Skeletal muscle satellite cell (primary cell): ENCODE results near the gene SPTSSB.

Source experiments
- H3K27me3 ChIP-seq: 2 replicates; pipeline ENCODE4 v1.7.0; 2013; ENCODE audit warnings: low read length; ENCODE audit not compliant: control insufficient read depth, insufficient read depth
- H3K36me3 ChIP-seq: 2 replicates; pipeline ENCODE4 v1.7.0; 2013; ENCODE audit warnings: mild to moderate bottlenecking, control low read depth, low read length; ENCODE audit not compliant: insufficient read depth
- H3K4me1 ChIP-seq: 2 replicates; pipeline ENCODE4 v1.7.0; 2013; ENCODE audit warnings: low read length; ENCODE audit not compliant: control insufficient read depth, insufficient read depth
- H3K4me2 ChIP-seq: 2 replicates; pipeline ENCODE4 v1.7.0; 2013; ENCODE audit warnings: mild to moderate bottlenecking, low read length
- H3K4me3 ChIP-seq: 2 replicates; pipeline ENCODE4 v1.7.0; 2013; ENCODE audit warnings: low read length
- H3K9ac ChIP-seq: 2 replicates; pipeline ENCODE4 v1.7.0; 2013; ENCODE audit warnings: mild to moderate bottlenecking, low read depth, low read length, moderate library complexity
- H3K9me3 ChIP-seq: replicated peaks from 2 replicates; pipeline ENCODE4 v1.7.0; 2013; ENCODE audit warnings: mild to moderate bottlenecking, control low read depth, low read length

The SPTSSB gene

GRCh38 chr3:161389445-161390035 lies 18.2 kb upstream of the SPTSSB start:
- H3K4me3 ChIP-seq = no peak overlapping the region

GRCh38 chr3:161388855-161389254 lies 17.5 kb upstream of the SPTSSB start:
- Histone ChIP-seq H3K4me1 (peaks cover 5% of the 10 kb centered on the region), H3K9me3 (no peaks in the 10 kb centered on the region), H3K27me3 (peaks cover 2% of the 10 kb centered on the region), H3K4me2 (no peak overlapping the region), H3K9ac (no peak overlapping the region), H3K4me3 (no peak overlapping the region), H3K36me3 (no peaks in the 10 kb centered on the region)

More at GRCh38 chr3:161389445-161390035, 18.2 kb upstream of the SPTSSB start:
- Histone ChIP-seq H3K4me2 (no peak overlapping the region), H3K4me1 (peaks cover 5% of the 10 kb centered on the region), H3K36me3 (no peaks in the 10 kb centered on the region), H3K9ac (no peak overlapping the region), H3K9me3 (no peaks in the 10 kb centered on the region), H3K27me3 (peaks cover 2% of the 10 kb centered on the region)

GRCh38 chr3:161386991-161387770 lies 15.9 kb upstream of the SPTSSB start:
- Histone ChIP-seq H3K4me2 (no peak overlapping the region), H3K9ac (no peak overlapping the region), H3K36me3 (no peaks in the 10 kb centered on the region), H3K4me1 (peaks cover 5% of the 10 kb centered on the region), H3K4me3 (no peak overlapping the region), H3K9me3 (no peaks in the 10 kb centered on the region), H3K27me3 (peaks cover 6% of the 10 kb centered on the region)

GRCh38 chr3:161372321-161373260 lies 1.3 kb upstream of the SPTSSB start:
- no peaks in the 10 kb centered on the region for H3K36me3 ChIP-seq
- H3K4me1 ChIP-seq = peaks cover 13% of the 10 kb centered on the region
- peak overlapping the region; percentile 94 for H3K4me2 ChIP-seq
- H3K4me3 ChIP-seq = peak overlapping the region; percentile 73
- peaks cover 46% of the 10 kb centered on the region for H3K27me3 ChIP-seq
- no peak overlapping the region for H3K9ac ChIP-seq
- H3K9me3 ChIP-seq = no peaks in the 10 kb centered on the region

- no peaks in the 10 kb centered on the region for H3K9me3 ChIP-seq
- H3K36me3 ChIP-seq = no peaks in the 10 kb centered on the region
- H3K27me3 ChIP-seq = peaks cover 44% of the 10 kb centered on the region
- no peak overlapping the region for H3K4me2 ChIP-seq
- H3K4me1 ChIP-seq = peaks cover 13% of the 10 kb centered on the region
- no peak overlapping the region for H3K4me3 ChIP-seq
- no peak overlapping the region for H3K9ac ChIP-seq
These were observed 1.8 kb downstream of the SPTSSB start for GRCh38 chr3:161369531-161369930.

- Histone ChIP-seq H3K9me3 (no peaks in the 10 kb centered on the region), H3K27me3 (peaks cover 14% of the 10 kb centered on the region), H3K4me3 (no peak overlapping the region), H3K4me2 (no peak overlapping the region), H3K9ac (no peak overlapping the region), H3K36me3 (no peaks in the 10 kb centered on the region), H3K4me1 (no peaks in the 10 kb centered on the region)
These were observed 5.2 kb downstream of the SPTSSB start for GRCh38 chr3:161366094-161366493.

GRCh38 chr3:161358488-161358887 lies 12.8 kb downstream of the SPTSSB start:
- no peak overlapping the region for H3K9ac ChIP-seq
- no peak overlapping the region for H3K4me2 ChIP-seq
- no peak overlapping the region for H3K4me3 ChIP-seq
- no peaks in the 10 kb centered on the region for H3K27me3 ChIP-seq
- no peaks in the 10 kb centered on the region for H3K4me1 ChIP-seq
- H3K36me3 ChIP-seq = no peaks in the 10 kb centered on the region
- H3K9me3 ChIP-seq = no peaks in the 10 kb centered on the region

GRCh38 chr3:161356287-161356686 lies 15.0 kb downstream of the SPTSSB start:
- no peaks in the 10 kb centered on the region for H3K36me3 ChIP-seq
- no peaks in the 10 kb centered on the region for H3K9me3 ChIP-seq
- H3K27me3 ChIP-seq = no peaks in the 10 kb centered on the region
- H3K4me2 ChIP-seq = no peak overlapping the region
- H3K4me3 ChIP-seq = no peak overlapping the region
- H3K9ac ChIP-seq = no peak overlapping the region
- no peaks in the 10 kb centered on the region for H3K4me1 ChIP-seq

GRCh38 chr3:161355508-161355907 lies 15.8 kb downstream of the SPTSSB start:
- Histone ChIP-seq H3K36me3 (no peaks in the 10 kb centered on the region), H3K9me3 (no peaks in the 10 kb centered on the region), H3K4me3 (no peak overlapping the region), H3K4me2 (no peak overlapping the region), H3K4me1 (peaks cover 5% of the 10 kb centered on the region), H3K27me3 (no peaks in the 10 kb centered on the region), H3K9ac (no peak overlapping the region)

- H3K9me3 ChIP-seq = no peaks in the 10 kb centered on the region
- H3K36me3 ChIP-seq = no peaks in the 10 kb centered on the region
- H3K27me3 ChIP-seq = no peaks in the 10 kb centered on the region
- H3K4me1 ChIP-seq = peaks cover 13% of the 10 kb centered on the region
- no peak overlapping the region for H3K4me3 ChIP-seq
- H3K9ac ChIP-seq = no peak overlapping the region
- no peak overlapping the region for H3K4me2 ChIP-seq
These were observed 16.8 kb downstream of the SPTSSB start for GRCh38 chr3:161354554-161354953.

- peaks cover 20% of the 10 kb centered on the region for H3K4me1 ChIP-seq
These were observed 20.0 kb downstream of the SPTSSB start for GRCh38 chr3:161351330-161351729.

More at GRCh38 chr3:161351330-161351729, 20.0 kb downstream of the SPTSSB start:
- Histone ChIP-seq H3K4me3 (no peak overlapping the region), H3K9ac (no peak overlapping the region), H3K36me3 (no peaks in the 10 kb centered on the region), H3K4me2 (no peak overlapping the region), H3K27me3 (no peaks in the 10 kb centered on the region), H3K9me3 (no peaks in the 10 kb centered on the region)
